Breast epithelium (tissue), 3 donors: ENCODE results near the gene BAD.

Experiments used
- POLR2A ChIP-seq: fragments of 450-650 bp; IDR thresholded peaks from one replicate; pipeline ENCODE4 v1.6.1; 2016; ENCODE audit warnings: antibody characterized with exemption, mild to moderate bottlenecking, moderate library complexity
- POLR2AphosphoS5 ChIP-seq, 3 donors: sonication (generic); formaldehyde crosslinking; IDR thresholded peaks; one replicate each; pipeline ENCODE4 v1.6.1; 2017; ENCODE audit warnings: antibody characterized with exemption in 3 of 3
- TF ChIP-seq, protein P1 (sequence below), 3 donors: fragments of 450-650 bp; IDR thresholded peaks; one replicate each; pipeline ENCODE4 v1.5.1; 2016 to 2017; ENCODE audit warnings: antibody characterized with exemption in 3 of 3, mild to moderate bottlenecking in 3 of 3, moderate library complexity in 3 of 3

- TF ChIP-seq, protein P1, sequence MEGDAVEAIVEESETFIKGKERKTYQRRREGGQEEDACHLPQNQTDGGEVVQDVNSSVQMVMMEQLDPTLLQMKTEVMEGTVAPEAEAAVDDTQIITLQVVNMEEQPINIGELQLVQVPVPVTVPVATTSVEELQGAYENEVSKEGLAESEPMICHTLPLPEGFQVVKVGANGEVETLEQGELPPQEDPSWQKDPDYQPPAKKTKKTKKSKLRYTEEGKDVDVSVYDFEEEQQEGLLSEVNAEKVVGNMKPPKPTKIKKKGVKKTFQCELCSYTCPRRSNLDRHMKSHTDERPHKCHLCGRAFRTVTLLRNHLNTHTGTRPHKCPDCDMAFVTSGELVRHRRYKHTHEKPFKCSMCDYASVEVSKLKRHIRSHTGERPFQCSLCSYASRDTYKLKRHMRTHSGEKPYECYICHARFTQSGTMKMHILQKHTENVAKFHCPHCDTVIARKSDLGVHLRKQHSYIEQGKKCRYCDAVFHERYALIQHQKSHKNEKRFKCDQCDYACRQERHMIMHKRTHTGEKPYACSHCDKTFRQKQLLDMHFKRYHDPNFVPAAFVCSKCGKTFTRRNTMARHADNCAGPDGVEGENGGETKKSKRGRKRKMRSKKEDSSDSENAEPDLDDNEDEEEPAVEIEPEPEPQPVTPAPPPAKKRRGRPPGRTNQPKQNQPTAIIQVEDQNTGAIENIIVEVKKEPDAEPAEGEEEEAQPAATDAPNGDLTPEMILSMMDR (IDR thresholded peaks at IDR 0.05) = no peak
- TF ChIP-seq POLR2A = no peak
- no peak for TF ChIP-seq POLR2AphosphoS5 (IDR thresholded peaks at IDR 0.05)
These were observed 8.2 kb upstream of the BAD start for GRCh38 chr11:64292460-64293254.
